ENCODE data around the gene GRK5. TPM values are rescaled to one million over a fixed set of nuclear protein-coding genes. Genes with fewer than 3 reads are reported as not detected.

GRK5 gene
- total and polyA plus RNA-seq, 2 donors from 2014 or later, result 7.3 to 18.7 TPM

- no peak for FAIRE-seq
- Histone ChIP-seq H3K27me3 (ENCODE audit: control insufficient read depth, insufficient read depth, low read length) (no peaks in the 10 kb centered on the region), H3K9me3 (ENCODE audit: control insufficient read depth in 2 of 3, insufficient read depth in 1 of 3, low read length in 3 of 3) (no peaks in the 10 kb centered on the region), H3K4me1 (ENCODE audit: control insufficient read depth in 2 of 3, insufficient read depth in 2 of 3, low read depth in 1 of 3, low read length in 3 of 3) (no peaks in the 10 kb centered on the region), H3K27ac (ENCODE audit: low read depth in 2 of 2, low read length in 2 of 2) (no peak overlapping the region), H3K4me3 (ENCODE audit: low read length in 3 of 3) (no peak overlapping the region), H3K36me3 (ENCODE audit: control insufficient read depth in 2 of 3, insufficient read depth in 3 of 3, low read length in 3 of 3) (no peaks in the 10 kb centered on the region), H3K9ac (ENCODE audit: low read length in 3 of 3) (no peak overlapping the region)
- TF ChIP-seq, protein P1, sequence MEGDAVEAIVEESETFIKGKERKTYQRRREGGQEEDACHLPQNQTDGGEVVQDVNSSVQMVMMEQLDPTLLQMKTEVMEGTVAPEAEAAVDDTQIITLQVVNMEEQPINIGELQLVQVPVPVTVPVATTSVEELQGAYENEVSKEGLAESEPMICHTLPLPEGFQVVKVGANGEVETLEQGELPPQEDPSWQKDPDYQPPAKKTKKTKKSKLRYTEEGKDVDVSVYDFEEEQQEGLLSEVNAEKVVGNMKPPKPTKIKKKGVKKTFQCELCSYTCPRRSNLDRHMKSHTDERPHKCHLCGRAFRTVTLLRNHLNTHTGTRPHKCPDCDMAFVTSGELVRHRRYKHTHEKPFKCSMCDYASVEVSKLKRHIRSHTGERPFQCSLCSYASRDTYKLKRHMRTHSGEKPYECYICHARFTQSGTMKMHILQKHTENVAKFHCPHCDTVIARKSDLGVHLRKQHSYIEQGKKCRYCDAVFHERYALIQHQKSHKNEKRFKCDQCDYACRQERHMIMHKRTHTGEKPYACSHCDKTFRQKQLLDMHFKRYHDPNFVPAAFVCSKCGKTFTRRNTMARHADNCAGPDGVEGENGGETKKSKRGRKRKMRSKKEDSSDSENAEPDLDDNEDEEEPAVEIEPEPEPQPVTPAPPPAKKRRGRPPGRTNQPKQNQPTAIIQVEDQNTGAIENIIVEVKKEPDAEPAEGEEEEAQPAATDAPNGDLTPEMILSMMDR (IDR thresholded peaks at IDR 0.05; ENCODE audit: borderline replicate concordance, extremely low read depth, insufficient read depth), result no peak
- intact Hi-C loops (cut with DNase I), result loop anchor here (10.0 kb wide), 1 partner anchor 224 kb away; no protein-coding TSS in a partner anchor
- DNase-seq, result no peak
These were observed 16.2 kb upstream of the GRK5 start for GRCh38 chr10:119190954-119191785.

DNA sequence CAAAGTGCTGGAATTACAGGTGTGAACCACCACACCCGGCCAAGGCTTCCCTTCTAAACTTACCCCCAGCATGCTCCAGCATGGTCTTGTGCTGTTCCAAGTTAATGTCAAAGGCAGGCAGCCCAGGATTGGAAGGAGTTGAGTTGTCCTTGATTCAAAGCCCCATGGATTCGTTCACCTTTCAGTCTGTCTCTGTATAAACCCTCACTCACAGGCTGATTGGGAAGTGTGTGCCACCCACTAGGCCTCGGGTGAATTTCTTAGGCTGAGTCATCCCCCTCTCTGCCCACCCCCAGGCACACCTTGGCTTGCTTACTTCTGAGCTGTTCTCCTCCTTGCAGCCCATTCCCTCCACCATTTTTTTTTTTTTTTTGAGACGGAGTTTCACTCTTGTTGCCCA is 15.5 kb upstream of the GRK5 start:
- FAIRE-seq (no peak), DNase-seq (no peak)
- TF ChIP-seq, protein P1 (IDR thresholded peaks at IDR 0.05; ENCODE audit: borderline replicate concordance, extremely low read depth, insufficient read depth), result no peak

GRCh38 chr10:119197921-119198320 is 9.4 kb upstream of the GRK5 start:
- no peak for DNase-seq
- Histone ChIP-seq H3K9ac (ENCODE audit: low read length in 3 of 3) (no peak overlapping the region), H3K4me3 (ENCODE audit: low read length in 3 of 3) (no peak overlapping the region), H3K36me3 (ENCODE audit: control insufficient read depth in 2 of 3, insufficient read depth in 3 of 3, low read length in 3 of 3) (no peaks in the 10 kb centered on the region), H3K4me1 (ENCODE audit: control insufficient read depth in 2 of 3, insufficient read depth in 2 of 3, low read depth in 1 of 3, low read length in 3 of 3) (peaks cover 0 to 3% (median 0%) of the 10 kb centered on the region in 3 donors), H3K27ac (ENCODE audit: low read depth in 2 of 2, low read length in 2 of 2) (no peak overlapping the region), H3K9me3 (ENCODE audit: control insufficient read depth in 2 of 3, insufficient read depth in 1 of 3, low read length in 3 of 3) (no peaks in the 10 kb centered on the region), H3K27me3 (ENCODE audit: control insufficient read depth, insufficient read depth, low read length) (no peaks in the 10 kb centered on the region)
- TF ChIP-seq, protein P1 (IDR thresholded peaks at IDR 0.05; ENCODE audit: borderline replicate concordance, extremely low read depth, insufficient read depth), result no peak
- intact Hi-C loops (cut with DNase I), result loop anchor here (10.0 kb wide), 1 partner anchor 217 kb away; no protein-coding TSS in a partner anchor
- no peak for FAIRE-seq

More for the DNA sequence above, 15.5 kb upstream of the GRK5 start:
- H3K27me3 ChIP-seq (ENCODE audit: control insufficient read depth, insufficient read depth, low read length), result no peaks in the 10 kb centered on the region
- H3K9ac ChIP-seq (ENCODE audit: low read length in 3 of 3), result no peak overlapping the region
- H3K27ac ChIP-seq (ENCODE audit: low read depth in 2 of 2, low read length in 2 of 2), result no peak overlapping the region
- no peaks in the 10 kb centered on the region for H3K36me3 ChIP-seq (ENCODE audit: control insufficient read depth in 2 of 3, insufficient read depth in 3 of 3, low read length in 3 of 3)
- H3K9me3 ChIP-seq (ENCODE audit: control insufficient read depth in 2 of 3, insufficient read depth in 1 of 3, low read length in 3 of 3), result no peaks in the 10 kb centered on the region
- no peak overlapping the region for H3K4me3 ChIP-seq (ENCODE audit: low read length in 3 of 3)
- intact Hi-C loops (cut with DNase I), result loop anchor here (10.0 kb wide), 1 partner anchor 223 kb away; no protein-coding TSS in a partner anchor
- no peaks in the 10 kb centered on the region for H3K4me1 ChIP-seq (ENCODE audit: control insufficient read depth in 2 of 3, insufficient read depth in 2 of 3, low read depth in 1 of 3, low read length in 3 of 3)
